Stimulated activated naive CD4-positive, alpha-beta T cell treated with Interleukin-2 at 50 U/mL for 16 hours (primary cell): ENCODE data around the gene CR2.
"Not testable (repeated sequence)": the region's sequence is repeated elsewhere in the genome, so short reads cannot be mapped to it uniquely, and the experiment has no call there.

Source experiments
- DNase-seq: peaks from one replicate; lab custom pipeline; 2025; lab: John Stamatoyannopoulos, UW

Gene CR2

GRCh38 chr1:207504438-207504837 is 50.3 kb downstream of the CR2 start:
- no peak for DNase-seq

DNA sequence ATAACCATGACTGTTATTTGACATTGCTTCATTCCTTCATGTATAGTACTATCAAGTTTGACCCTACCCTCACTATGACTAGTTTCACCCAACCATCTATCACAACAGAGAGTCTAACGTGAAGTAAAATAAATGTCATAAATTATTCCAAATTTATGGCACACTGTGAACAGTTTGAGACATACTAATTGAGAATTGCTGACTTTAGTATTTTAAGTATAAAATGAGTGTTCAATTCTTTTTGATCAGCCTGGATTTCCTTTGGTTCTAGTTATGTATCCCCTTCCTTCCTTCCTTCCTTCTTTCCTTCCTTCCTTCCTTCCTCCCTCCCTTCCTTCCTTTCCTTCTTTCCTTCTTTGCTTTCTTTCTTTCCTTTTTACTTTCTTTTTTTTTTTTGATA is 56.3 kb downstream of the CR2 start:
- no peak for DNase-seq

DNA sequence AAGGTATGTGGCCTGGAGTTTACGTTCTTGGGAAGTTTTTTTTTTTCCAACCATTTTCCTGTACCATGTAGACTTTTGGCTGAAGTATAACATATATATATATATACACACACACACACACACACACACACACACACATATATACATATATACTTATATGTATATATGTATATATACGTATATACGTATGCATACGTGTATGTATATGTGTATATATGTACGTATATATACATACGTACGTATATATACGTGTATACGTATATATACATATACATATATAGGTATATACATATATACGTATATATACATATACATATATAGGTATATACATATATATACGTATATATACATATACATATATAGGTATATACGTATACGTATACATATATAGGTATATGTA is 60.8 kb downstream of the CR2 start:
- no peak for DNase-seq

GRCh38 chr1:207516729-207517128 is 62.6 kb downstream of the CR2 start:
- no peak for DNase-seq

DNA sequence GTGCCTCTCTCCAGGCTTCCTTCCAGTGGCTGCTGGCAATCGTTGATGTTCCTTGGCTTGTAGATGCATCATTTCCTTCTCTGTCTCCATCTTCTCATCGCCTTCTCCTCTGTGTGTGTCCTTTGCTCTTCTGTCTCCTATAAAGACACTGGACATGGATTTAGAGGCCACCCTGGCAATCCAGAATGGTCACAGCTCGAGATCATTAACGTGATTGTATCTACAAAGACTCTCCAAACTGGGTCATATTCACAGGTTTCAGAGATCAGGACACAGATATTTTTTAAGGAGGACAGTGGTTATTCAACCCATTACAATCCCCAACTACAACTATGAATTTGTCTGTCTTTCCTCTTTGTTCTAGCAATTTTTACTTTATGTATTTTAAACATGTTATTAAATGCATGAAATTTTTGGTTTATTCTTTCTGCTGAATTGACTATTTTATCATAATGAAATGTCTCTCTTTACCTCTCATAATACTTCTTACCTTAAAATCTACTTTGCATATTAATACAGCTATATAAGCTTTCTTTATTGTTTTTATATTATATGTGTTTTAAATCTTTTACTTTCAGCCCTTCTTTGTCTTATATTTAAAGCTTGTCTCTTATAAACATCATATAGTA is 64.6 kb downstream of the CR2 start:
- DNase-seq, result no peak

DNA sequence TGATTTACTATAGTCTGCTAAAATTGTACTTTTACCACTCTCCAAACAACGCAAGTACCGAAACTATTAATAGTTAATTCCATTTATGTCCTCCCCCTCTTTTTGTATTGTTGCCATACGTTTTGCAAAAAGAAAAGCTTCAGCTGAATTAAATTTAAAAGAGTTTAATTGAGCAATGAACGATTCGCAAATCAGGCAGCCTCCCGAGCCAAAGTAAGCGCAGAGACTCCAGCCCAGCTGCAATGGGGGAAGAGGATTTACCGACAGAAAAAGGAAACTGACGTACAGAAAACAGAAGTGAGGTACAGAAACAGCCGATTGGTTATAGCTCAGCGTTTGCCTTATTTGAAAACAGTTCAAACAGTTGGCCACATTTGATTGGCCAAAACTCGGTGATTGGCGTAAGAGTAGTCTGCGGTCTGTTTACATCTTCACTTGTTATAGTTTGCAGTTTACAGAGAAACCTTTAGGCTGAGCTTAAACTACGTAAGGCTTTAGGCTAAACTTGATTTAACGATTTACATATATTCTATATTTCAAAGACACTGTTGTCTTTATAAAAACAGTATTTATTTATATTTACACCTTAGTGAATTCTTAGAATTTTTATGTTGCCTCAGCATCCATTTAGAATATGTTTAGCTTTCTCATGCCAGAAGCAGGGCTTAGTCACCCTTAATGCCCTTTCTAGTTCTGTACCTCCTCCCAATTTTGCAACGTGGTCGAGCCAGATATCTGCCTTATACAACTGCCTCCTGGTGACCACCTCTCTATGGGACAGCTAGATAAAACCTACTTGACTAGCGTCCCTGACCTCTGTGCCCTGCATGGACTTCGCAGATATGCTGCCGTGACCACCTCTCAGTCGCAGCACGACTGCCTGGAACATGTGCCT is 65.6 kb downstream of the CR2 start:
- no peak for DNase-seq

DNA sequence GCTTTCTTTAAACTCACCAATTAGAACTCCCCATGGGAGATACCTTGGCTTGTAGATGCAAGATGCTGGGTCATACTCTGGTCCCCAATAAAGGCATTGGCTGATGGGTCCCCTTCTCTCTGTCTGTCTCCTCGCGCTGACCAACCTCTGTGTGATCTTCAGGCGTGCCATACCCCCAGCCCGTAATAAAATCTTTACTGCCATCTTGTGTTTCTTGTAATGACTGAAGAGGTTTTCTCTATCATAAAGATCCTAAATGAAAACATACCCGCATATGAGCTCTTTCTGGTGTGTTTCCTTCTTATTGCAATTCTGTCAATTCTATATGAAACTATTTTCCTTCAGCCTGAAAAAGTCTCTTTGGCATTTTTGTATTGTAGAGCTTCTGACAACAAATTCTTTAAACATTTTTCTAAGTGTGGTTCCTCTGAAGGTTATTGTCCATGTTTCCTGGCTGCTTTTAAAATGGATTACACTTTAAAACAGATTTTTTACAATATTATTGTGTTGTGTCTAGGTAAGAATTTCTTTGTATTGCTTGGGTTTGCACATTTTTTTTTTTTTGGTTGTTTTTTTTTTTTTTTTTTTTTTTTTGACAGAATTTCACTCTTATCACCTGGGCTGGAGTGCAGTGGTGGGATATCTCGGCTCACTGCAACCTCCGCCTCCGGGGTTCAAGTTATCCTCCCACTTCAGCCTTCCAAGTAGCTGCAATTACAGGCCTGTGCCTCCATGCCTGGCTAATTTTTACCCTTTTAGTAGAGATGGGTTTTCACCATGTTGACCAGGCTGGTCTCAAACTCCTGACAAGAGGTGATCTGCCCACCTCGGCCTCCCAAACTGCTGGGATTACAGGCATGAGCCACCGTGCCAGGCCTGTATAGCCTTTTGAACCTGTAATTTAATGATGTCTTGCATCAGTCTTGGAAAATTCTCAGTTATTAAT is 66.5 kb downstream of the CR2 start:
- not testable (repeated sequence) for DNase-seq

DNA sequence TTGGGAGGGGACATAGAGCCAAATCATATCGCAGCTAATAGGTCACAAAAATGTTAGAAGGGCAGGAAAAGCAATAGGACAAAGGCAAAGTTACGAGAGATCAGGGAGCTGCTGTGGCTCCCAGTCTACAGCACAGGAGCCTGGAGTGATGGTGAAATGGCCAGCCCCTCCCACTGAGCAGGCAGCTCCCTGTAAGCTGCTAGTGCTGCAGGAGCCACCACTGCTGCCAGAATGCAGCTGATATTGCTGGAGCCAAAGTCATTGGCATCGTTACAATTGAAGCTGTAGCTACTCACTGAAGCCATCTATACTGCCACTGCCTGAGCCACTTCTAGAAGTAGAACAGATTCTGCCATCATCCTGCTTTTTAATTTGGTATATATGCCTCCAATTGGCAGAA is 71.1 kb downstream of the CR2 start:
- DNase-seq, result not testable (repeated sequence)

DNA sequence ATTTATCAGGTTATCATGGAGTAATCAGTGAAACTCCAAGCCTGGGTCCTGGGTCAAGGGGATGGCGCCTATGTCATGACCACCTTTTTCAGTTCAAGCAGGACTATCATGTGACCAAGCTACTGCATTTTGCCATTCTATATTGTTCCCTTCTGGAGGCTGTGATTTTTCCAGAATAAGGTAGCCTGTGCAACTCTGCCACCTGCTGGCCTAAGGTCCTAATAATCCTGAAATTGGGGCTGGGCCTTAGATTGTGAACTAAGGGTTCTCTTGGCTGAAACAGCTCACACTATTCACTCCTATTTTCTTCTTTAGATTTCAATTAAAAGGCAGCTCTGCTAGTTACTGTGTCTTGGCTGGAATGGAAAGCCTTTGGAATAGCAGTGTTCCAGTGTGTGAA is 74.3 kb downstream of the CR2 start:
- not testable (repeated sequence) for DNase-seq

DNA sequence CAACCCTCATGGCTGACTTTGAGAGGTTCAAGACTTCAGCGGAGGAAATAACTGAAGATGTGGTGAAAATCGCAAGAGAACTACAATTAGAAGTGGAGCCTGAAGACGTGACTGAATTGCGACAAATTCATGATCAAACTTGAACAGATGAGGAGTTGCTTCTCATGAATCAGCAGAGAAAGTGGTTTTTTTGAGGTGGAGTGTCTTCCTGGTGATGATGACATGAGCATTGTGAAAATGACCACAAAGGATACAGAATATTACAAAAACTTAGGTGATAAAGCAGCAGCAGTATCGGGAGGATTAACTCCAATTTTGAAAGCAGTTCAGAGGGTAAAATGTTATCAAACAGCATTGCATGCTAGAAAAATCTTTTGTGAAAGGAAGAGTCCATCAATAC is 82.1 kb downstream of the CR2 start:
- not testable (repeated sequence) for DNase-seq
